NT2/D1 (cell line): ENCODE results near the gene PHACTR1.
"Not testable (repeated sequence)": the region's sequence is repeated elsewhere in the genome, so short reads cannot be mapped to it uniquely, and the experiment has no call there.

Experiments
- DNase-seq: peaks from one replicate; pipeline ENCODE4 v3.0.0-alpha.2; 2011; ENCODE audit warnings: low read depth, low spot score
- H3K27me3 ChIP-seq: 2 replicates; pipeline ENCODE4 v1.6.0; 2011; ENCODE audit warnings: mild to moderate bottlenecking; ENCODE audit not compliant: insufficient read length, insufficient read depth
- H3K36me3 ChIP-seq: 2 replicates; pipeline ENCODE4 v1.6.1; 2011; ENCODE audit warnings: mild to moderate bottlenecking, low read length, mixed read lengths; ENCODE audit not compliant: insufficient read depth, insufficient read length
- H3K4me1 ChIP-seq: 2 replicates; pipeline ENCODE4 v1.5.1; 2011; ENCODE audit not compliant: insufficient read depth, insufficient read length
- H3K4me3 ChIP-seq: 2 replicates; pipeline ENCODE4 v1.5.1; 2011; ENCODE audit warnings: low read depth; ENCODE audit not compliant: insufficient read length
- H3K9ac ChIP-seq: 2 replicates; pipeline ENCODE4 v1.6.0; 2011; ENCODE audit warnings: low read depth; ENCODE audit not compliant: insufficient read length
- H3K9me3 ChIP-seq: 2 replicates; pipeline ENCODE4 v1.5.1; 2011; ENCODE audit warnings: mild to moderate bottlenecking, low read length; ENCODE audit not compliant: insufficient read depth
- SUZ12 ChIP-seq: IDR thresholded peaks from 2 replicates; pipeline ENCODE4 v1.6.1; 2011; ENCODE audit not compliant: insufficient read length, insufficient read depth; ENCODE audit errors: extremely low read depth
- YY1 ChIP-seq: IDR thresholded peaks from 2 replicates; pipeline ENCODE4 v1.6.1; 2011; ENCODE audit not compliant: insufficient read length, insufficient read depth
- ZNF274 ChIP-seq: IDR thresholded peaks from 2 replicates; pipeline ENCODE4 v1.6.1; 2011; ENCODE audit warnings: mild to moderate bottlenecking, low read depth, low read length

PHACTR1 gene

DNA sequence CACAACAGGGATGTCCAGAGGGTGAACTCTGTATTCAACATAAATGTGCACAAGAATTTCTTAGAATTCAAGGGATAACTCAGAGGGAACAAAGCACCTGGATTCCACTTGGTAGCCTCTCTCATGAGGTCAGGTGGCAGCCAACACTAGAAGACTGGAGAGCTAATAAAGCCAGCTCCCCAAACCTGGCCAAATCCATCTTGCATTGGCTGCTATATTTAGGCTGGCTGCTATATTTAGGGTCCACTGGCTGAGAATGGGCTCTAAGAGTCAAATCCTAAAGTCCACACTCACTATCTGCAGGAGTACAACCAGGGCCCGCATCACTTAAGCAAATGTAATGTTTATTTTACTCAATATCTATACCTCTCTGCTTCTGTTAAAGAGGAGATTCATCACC, 591.8 kb downstream of the PHACTR1 start:
- Histone ChIP-seq H3K9me3 (no peaks in the 10 kb centered on the region), H3K36me3 (peaks cover 50% of the 10 kb centered on the region), H3K9ac (no peak overlapping the region), H3K4me1 (no peaks in the 10 kb centered on the region), H3K27me3 (no peaks in the 10 kb centered on the region), H3K4me3 (no peak overlapping the region)
- TF ChIP-seq SUZ12 (no peak), ZNF274 (no peak), YY1 (no peak)
- no peak for DNase-seq

DNA sequence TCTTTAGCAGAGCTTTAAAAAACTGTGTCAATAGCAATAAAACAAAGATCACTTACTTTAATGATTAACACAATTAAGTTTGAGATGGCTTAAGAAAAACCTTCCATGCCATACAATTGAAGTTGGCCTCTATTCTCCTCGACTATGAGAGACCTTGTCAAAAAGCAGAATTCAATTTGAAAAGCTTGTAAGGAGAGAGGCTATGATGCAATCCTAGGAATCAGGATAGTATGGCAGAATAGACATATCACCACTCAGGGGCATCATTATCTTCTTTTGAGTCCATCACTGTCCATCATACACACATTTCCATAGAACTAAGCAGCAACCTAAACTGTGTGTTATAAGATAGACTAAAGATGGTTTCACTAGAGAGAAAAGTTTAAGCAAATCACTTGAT, 594.6 kb downstream of the PHACTR1 start:
- Histone ChIP-seq H3K27me3 (no peaks in the 10 kb centered on the region), H3K4me1 (no peaks in the 10 kb centered on the region), H3K4me3 (no peak overlapping the region), H3K9me3 (no peaks in the 10 kb centered on the region), H3K9ac (no peak overlapping the region), H3K36me3 (peaks cover 45% of the 10 kb centered on the region)
- TF ChIP-seq YY1 (no peak), SUZ12 (no peak), ZNF274 (no peak)
- no peak for DNase-seq

DNA sequence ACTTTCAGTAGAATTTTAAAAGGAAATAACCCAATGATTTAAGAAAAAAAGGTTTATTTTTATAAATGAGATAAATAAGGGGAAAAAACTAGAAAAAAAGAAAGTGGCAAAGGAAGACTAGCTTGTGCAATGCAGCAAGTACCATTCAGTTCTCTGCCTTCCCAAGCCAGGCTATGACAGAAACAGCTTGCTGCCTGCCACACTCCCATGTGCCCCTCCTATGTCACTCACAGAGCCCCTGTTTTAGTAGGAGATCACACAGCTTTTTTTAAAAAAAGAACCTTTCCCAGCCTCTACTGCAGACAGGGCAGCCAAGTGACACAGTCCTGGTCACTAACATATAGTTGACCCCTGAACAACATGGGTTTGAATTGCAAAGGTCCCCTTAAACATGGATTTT, 598.2 kb downstream of the PHACTR1 start:
- Histone ChIP-seq H3K36me3 (peaks cover 56% of the 10 kb centered on the region), H3K27me3 (no peaks in the 10 kb centered on the region), H3K9ac (no peak overlapping the region), H3K9me3 (no peaks in the 10 kb centered on the region), H3K4me1 (no peaks in the 10 kb centered on the region), H3K4me3 (no peak overlapping the region)
- TF ChIP-seq ZNF274 (no peak), SUZ12 (no peak), YY1 (no peak)
- DNase-seq = no peak

DNA sequence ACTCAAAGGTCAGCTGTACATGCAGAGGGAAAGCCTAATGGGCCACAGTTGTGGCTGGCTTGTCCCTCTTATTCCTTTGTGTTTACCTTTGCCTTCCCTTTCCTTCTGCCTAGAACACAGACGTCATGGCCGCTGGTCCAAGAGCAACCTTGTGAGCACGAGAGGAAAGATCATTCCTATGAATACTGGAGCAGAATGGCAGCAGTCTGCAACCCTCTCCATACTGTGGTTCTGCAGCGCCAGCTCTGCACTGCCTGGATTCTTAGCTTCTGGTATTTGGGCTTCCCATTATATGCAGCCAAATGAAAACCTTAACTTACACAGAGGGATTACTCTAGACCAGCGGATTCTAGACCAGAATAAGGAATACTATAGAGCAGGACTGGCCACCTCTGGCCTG, 599.3 kb downstream of the PHACTR1 start:
- Histone ChIP-seq H3K36me3 (peaks cover 66% of the 10 kb centered on the region), H3K4me1 (no peaks in the 10 kb centered on the region)
- no peak for TF ChIP-seq SUZ12
- TF ChIP-seq ZNF274 = no peak
- no peak for TF ChIP-seq YY1

DNA sequence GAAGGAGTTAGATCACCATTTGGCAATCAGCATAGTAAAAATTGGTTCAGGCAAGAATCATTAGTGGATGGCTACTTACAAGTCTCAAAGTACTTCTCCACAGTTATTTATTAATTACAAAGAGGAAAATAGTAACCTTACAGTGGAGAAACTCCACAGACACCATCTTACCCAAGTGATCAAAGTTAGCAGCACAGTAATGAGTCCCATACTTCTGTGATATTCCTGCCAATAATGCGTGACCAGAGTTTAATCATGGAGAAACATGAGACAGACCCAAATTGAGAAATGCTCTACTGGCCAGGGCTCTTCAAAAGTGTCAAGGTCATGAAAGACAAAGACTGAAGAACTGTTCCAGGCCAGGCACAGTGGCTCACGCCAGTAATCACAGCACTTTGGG, 602.3 kb downstream of the PHACTR1 start:
- TF ChIP-seq ZNF274 = no peak
- TF ChIP-seq SUZ12 = no peak
- Histone ChIP-seq H3K36me3 (peaks cover 80% of the 10 kb centered on the region), H3K9me3 (no peaks in the 10 kb centered on the region), H3K4me3 (no peak overlapping the region), H3K27me3 (no peaks in the 10 kb centered on the region), H3K9ac (no peak overlapping the region), H3K4me1 (no peaks in the 10 kb centered on the region)
- DNase-seq = no peak

More for the DNA sequence above, 599.3 kb downstream of the PHACTR1 start:
- no peak for DNase-seq
- H3K4me3 ChIP-seq = no peak overlapping the region
- no peaks in the 10 kb centered on the region for H3K9me3 ChIP-seq
- H3K27me3 ChIP-seq = no peaks in the 10 kb centered on the region
- no peak overlapping the region for H3K9ac ChIP-seq

DNA sequence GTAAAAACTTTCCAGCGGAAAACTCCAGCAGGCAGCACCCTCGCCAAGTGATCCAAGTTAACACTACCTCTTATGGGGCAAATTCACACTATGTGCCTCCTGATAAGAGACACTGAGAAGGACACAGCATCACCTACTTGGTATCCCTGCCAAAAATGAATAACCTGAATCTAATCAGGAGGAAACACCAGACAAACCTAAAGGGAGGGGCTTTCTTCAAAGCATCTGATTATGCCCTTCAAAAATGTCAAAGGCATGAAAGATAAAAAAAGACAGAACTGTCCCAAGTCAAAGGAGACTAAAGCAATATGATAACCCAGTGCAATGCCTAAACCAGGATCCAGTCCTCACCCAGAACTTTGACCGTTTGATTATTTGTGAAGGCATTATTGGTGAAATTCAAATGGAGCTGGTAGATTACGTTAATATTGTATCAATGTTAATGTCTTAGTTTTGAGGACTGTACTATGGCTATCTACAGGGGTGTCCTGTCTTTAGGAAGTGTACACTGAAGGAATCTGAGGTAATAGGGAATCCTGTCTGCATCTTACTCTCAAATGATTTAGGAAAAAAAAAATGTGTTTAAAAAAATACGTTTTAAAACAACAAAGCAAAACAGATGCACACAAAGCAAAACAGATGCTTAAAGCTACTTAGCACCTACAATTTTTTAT, 603.5 kb downstream of the PHACTR1 start:
- Histone ChIP-seq H3K9ac (no peak overlapping the region), H3K27me3 (no peaks in the 10 kb centered on the region), H3K4me1 (no peaks in the 10 kb centered on the region), H3K36me3 (peaks cover 81% of the 10 kb centered on the region), H3K9me3 (no peaks in the 10 kb centered on the region), H3K4me3 (no peak overlapping the region)
- no peak for DNase-seq
- TF ChIP-seq ZNF274 (no peak), SUZ12 (no peak), YY1 (no peak)

DNA sequence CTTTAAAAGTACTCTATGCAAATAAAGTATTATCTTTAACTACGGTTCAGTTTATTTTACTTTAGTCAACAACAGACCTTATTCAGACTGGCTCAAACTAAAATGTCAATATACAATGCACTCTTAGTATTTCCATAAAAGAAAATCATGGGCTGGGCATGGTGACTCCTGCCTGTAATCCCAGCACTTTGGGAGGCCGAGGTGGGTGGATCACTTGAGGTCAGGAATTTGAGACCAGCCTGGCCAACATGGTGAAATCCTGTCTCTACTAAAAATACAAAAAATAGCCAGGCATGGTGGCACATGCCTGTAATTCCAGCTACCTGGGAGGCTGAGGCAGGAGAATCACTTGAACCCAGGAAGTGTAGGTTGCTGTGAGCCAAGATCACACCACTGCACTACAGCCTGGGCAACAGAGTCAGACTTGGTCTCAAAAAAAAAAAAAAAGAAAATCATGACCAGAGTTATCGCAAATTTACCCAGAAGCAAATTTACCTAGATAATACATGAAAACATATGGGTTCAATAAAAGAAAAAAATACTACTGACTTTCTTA, 609.5 kb downstream of the PHACTR1 start:
- H3K9ac ChIP-seq, H3K4me3 ChIP-seq, H3K9me3 ChIP-seq, DNase-seq, H3K4me1 ChIP-seq, H3K27me3 ChIP-seq: not testable (repeated sequence)
- peaks cover 34% of the 10 kb centered on the region for H3K36me3 ChIP-seq
